Activated CD8-positive, alpha-beta memory T cell treated with anti-CD3 and anti-CD28 coated beads, Interleukin-2, amount 50 U/mL, for 4 hours (primary cell): ENCODE results near the gene CTNND2.
"Not testable (repeated sequence)": the region's sequence is repeated elsewhere in the genome, so short reads cannot be mapped to it uniquely, and the experiment has no call there.

Experiments
- DNase-seq: peaks from one replicate; pipeline ENCODE4 v3.0.0-alpha.2; 2020

CTNND2 gene

DNA sequence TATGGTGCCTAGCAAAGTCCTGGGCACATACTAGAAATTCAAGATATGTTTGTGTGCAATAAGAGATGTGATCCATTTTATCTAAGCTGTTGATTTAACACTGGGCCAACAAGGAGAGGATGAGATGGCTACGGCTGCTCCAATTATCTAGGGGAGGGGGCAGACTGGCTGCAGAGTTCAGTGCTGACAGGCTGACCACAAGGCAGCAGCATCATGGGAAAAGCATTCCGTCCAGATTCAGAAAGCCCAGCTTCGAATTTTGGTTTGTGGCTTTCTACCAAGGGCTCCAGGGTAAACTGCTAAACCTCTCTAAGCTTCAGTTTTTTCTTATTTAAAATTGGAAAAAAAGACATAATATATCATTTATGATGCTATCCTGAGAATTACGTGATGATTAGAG, 758.1 kb downstream of the CTNND2 start:
- DNase-seq: no peak

GRCh38 chr5:11143456-11144267, 760.6 kb downstream of the CTNND2 start:
- DNase-seq: no peak

DNA sequence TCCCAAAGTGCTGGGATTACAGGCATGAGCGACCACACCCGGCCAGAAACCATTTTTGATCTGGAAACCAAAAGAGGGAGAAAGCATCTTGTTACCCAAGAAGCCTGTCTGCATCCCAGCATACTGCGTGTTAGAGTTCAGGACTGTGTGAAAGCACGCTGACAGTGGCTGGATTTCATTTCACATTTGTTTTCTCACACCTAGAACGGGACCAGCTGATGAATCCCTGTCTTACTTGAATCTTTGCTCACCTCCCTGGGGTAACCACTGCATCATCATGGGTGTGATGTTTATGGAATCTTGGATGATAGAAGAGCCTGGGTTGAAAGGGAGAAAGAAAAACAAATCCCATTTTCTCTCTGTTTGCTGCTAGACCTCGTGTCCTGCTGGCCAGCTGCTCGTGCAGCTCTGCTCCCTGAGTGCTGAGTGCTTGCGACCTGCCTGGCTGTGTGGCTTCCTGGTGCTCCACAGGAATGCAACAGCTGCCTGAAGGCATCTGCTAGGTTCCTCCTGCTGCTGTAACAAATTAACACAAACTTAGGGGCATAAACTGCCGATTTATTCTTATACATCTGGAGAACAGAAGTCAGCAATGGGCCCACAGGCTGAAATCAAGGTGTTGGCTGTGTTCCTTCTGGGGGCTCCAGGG, 764.9 kb downstream of the CTNND2 start:
- no peak for DNase-seq

GRCh38 chr5:11130131-11130530, 774.1 kb downstream of the CTNND2 start:
- no peak for DNase-seq

- no peak for DNase-seq
These were observed 776.2 kb downstream of the CTNND2 start for GRCh38 chr5:11128021-11128420.

DNA sequence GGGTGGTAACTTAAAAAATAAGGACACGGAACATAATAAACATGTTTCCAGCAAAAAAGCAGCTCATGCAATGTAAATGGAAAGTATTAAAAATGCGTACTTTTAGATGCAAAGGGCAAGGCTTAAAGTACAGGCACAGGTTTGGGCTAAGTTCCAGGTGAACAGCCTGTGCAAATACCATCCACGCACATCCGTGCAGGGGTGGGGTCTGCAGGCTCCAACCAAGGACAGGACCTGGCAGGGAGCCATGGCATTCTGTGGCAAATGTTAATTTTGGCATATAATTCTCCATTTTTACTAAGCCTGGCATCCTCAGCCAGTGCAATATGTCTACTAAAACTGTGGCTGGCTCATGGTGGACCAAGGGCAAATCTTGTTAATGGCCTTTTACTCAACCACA, 777.4 kb downstream of the CTNND2 start:
- DNase-seq: no peak

DNA sequence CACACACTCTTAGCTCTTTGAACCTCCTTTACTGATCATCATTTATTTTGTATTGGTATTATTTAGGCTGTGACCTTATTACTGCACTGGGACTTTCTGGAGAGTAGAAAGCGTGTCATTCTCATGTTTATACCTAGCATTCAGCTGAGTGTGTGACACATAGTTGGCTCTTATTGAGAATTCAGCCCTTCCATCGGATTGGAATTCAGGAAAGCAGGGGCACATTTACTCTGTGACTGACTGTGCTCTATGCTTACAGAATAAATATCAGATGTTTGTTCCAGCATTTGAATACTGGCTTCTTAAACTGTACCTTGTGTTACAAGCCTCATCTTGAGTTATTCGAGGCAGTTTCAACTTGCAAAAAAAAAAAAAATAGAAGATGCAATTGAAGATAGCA, 782.4 kb downstream of the CTNND2 start:
- no peak for DNase-seq

- no peak for DNase-seq
These were observed 794.1 kb downstream of the CTNND2 start for GRCh38 chr5:11110128-11110527.

DNA sequence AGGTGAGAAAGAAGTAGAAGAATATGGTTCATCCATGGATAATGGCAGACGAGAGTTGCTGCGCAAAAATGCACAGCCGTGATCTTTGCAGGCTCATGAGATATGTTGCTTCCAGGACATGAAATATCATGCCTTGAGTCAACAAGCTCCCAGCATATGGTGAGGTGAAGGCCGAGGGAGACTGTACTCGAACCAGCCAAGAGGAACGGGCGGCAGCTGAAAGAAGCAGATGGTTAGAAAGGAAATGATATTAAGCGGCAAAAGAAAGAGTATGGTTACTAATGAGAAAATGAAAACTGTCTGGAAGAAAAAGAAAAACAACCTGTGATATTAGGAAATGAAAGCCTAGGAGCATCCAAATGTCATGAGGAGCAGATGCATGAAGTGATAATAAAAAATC, 798.5 kb downstream of the CTNND2 start:
- no peak for DNase-seq

DNA sequence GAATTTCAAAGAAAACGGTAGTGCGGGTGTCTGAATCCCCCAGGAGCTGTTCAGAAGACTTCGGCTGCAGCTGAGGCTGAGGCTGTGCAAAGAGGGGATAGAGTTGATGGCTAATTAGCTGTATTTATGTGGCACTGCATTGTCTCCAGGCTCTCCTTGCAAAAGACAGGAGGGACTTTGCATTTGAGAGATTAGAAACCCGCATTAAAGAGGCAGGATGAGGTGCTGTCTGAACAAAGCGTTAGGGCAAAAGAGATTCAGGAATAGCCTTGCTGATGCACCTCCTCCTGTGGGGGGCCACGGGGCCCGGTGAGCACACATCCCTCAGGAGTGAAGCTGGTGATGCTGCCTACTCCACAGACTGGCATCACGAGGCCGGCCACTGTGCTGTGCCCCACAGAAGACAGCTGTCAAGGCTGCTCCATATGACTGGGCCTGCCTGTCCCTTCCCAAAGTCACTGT, 799.6 kb downstream of the CTNND2 start:
- DNase-seq: no peak

DNA sequence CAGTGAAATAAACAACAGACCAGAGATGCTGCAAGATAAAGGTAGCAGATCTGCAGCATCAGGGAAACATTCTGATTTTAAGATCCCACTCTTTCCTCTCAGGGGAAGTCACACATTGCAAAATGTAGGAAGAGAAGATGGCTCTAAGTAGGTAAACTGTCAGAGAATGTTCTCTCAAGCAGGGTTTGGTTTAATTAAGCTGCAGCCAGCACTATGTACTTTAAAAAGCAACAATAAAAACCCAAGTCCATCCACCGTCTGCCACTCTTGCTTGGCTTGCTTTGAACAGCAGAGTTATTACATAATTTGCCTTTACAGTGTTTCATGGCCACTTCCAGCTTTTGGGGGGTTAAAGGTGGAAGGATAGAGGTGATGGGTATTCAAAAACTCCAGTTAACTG, 800.0 kb downstream of the CTNND2 start:
- DNase-seq: no peak

DNA sequence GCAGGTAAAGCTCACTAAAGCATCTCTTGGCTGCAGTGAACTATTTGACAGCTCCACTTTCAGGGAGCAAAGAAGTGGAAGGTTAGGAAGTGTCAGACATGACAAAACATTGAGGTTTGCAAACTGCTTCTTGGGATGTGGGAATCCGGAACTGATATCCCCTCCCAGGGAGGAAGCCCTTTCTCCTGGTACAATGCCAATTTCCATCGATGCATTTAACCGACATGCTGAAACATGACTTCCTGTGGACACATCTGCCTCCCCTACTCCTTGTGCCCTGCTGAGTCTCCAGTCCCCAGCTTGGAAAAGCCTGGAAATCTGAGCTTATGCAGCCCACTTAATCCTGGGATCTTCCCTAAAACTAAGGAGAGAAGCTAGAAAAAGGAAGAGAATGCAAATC, 820.1 kb downstream of the CTNND2 start:
- DNase-seq: no peak

DNA sequence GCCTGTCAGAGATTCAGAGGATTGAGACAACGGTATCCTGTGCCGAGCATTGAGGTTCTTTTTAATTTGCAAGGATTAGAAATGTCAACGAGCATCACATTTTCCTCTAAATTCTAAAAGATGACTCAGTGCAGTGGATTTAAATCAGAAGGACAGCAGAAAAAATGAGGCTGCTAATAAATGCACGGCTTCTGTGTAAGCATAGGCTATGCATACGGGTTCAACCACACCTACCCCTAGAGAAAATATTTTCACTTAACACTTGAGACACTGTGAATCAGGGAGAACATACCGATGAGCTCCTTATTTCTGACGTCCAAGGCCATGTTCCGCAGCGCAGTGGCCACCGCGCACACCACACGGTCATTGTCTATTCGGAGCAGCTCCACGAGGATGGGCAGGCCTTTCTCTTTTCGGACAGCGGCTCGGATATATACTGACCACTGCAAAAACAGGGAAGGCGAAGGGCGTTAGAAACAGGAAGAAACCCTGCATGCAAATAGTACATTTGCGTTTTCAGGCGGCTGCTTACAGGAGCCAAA, 821.8 kb downstream of the CTNND2 start:
- DNase-seq: no peak

GRCh38 chr5:11076945-11077613, 827.2 kb downstream of the CTNND2 start:
- no peak for DNase-seq

DNA sequence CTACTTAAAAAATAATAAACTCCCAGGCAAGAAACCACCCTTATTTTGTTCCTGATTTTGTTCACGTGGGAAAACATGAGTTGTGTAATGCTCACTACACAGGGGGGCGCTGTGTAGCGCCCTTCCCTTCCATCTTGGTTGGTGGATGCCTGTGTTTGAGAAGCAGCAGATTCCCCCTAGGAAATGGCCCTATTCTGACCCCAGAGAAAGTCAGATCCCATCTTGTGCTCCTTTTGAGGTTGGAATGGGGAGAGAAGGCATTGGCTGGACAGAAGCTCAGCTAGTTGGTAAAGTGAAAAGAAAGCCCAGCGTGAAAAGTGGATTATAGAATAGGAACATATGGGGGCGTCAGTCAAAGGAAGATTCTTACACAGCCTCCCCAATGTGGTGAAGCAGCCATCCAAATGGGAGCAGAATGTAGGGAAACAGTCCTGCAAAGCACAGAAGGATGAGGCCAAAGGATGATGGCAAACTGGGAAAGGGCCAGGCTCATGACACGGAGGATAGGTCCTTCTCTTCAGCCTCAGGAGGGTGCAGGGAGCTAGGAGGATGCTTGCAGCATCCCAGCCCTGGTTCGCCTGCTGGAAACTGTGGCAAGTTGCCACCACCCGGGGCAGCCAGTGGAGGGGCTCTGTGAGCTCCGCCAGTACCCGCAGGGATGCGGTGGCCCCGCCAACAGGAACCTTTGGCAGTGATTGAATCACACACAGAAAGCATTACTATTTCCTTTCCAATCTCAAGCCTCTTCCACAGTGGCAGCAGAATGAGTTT, 829.0 kb downstream of the CTNND2 start:
- no peak for DNase-seq

GRCh38 chr5:11072568-11072967, 831.7 kb downstream of the CTNND2 start:
- no peak for DNase-seq

- DNase-seq: no peak
These were observed 832.2 kb downstream of the CTNND2 start for GRCh38 chr5:11072076-11072475.

- DNase-seq: no peak
These were observed 835.2 kb downstream of the CTNND2 start for GRCh38 chr5:11069041-11069440.

GRCh38 chr5:11065723-11066122, 838.5 kb downstream of the CTNND2 start:
- DNase-seq: not testable (repeated sequence)

- no peak for DNase-seq
These were observed 839.3 kb downstream of the CTNND2 start for GRCh38 chr5:11064763-11065450.

DNA sequence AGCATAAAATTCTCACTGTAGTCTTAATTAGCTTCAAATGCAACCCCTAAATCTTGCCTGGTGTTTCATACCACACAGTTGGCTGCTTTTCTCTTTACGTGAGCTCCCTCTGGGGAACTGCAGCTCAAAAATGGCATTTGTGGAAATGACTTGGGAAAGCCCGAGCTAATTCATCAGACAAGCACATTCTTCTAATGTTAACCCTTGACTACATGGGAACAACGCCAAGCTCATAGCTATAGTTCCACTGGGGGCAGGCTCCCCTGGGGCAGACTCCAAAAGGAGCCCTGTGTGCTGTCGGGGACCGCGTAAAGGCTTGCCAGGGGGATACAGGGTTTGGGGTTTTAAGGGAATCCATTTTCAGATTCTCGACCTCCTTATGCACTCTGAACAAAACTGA, 841.8 kb downstream of the CTNND2 start:
- no peak for DNase-seq

DNA sequence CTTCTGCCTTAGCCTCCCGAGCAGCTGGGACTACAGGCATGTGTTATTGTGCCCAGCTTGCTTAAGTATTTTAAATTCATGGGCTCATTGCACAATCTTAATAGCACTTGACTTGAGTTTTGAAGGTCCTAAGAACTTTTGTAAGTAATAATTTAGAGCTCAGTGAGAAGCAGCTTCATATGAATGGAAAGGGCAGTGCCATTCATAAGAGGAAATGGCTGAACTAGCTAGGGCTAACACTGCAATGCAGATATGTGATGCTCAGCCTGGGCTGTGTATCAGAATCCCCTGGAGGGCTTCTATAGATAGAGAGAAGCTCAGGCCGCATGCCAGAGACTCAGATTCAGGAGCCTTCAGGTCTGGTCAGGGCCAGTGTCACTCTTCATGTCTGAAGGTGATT, 847.7 kb downstream of the CTNND2 start:
- no peak for DNase-seq
